Panc1 (cell line): ENCODE data around the gene GREB1L.

Experiments
- SIN3A ChIP-seq: IDR thresholded peaks from 2 replicates; pipeline ENCODE4 v1.6.1; 2012; ENCODE audit warnings: low read depth, mild to moderate bottlenecking, low read length, moderate library complexity, borderline replicate concordance; ENCODE audit not compliant: insufficient read depth
- TF ChIP-seq, protein P1 (sequence below): fragments of 450-650 bp; IDR thresholded peaks from 2 replicates; pipeline ENCODE4 v1.5.1; 2017; ENCODE audit warnings: mild to moderate bottlenecking

- TF ChIP-seq, protein P1, sequence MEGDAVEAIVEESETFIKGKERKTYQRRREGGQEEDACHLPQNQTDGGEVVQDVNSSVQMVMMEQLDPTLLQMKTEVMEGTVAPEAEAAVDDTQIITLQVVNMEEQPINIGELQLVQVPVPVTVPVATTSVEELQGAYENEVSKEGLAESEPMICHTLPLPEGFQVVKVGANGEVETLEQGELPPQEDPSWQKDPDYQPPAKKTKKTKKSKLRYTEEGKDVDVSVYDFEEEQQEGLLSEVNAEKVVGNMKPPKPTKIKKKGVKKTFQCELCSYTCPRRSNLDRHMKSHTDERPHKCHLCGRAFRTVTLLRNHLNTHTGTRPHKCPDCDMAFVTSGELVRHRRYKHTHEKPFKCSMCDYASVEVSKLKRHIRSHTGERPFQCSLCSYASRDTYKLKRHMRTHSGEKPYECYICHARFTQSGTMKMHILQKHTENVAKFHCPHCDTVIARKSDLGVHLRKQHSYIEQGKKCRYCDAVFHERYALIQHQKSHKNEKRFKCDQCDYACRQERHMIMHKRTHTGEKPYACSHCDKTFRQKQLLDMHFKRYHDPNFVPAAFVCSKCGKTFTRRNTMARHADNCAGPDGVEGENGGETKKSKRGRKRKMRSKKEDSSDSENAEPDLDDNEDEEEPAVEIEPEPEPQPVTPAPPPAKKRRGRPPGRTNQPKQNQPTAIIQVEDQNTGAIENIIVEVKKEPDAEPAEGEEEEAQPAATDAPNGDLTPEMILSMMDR = no peak
- TF ChIP-seq SIN3A = no peak
Observed at GRCh38 chr18:21205695-21206094, 36.3 kb upstream of the GREB1L start.
